HL-60 (cell line): ENCODE measurements around the gene PCYT1B.

ENCODE experiments used
- DNase-seq, 2 experiments: peaks; one replicate each; pipeline ENCODE4 v3.0.0-alpha.2; 2010 to 2020; ENCODE audit warnings: low read depth in 1 of 2, low spot score in 1 of 2
- H3K27ac ChIP-seq: fragments of 250-450 bp; sonication (Bioruptor Pico); replicated peaks from 2 replicates; pipeline ENCODE4 v1.5.1; 2020; ENCODE audit warnings: mild to moderate bottlenecking, moderate library complexity
- H3K27me3 ChIP-seq: fragments of 250-450 bp; sonication (Bioruptor Pico); 2 replicates; pipeline ENCODE4 v1.5.1; 2021; ENCODE audit warnings: mild to moderate bottlenecking, moderate library complexity; ENCODE audit not compliant: insufficient read depth, poor library complexity, severe bottlenecking
- H3K4me3 ChIP-seq: replicated peaks from 2 replicates; pipeline ENCODE4 v1.5.1; 2011; ENCODE audit warnings: mild to moderate bottlenecking, control low read depth, low read length; ENCODE audit not compliant: insufficient read depth
- GABPA ChIP-seq: IDR thresholded peaks from 2 replicates; pipeline ENCODE4 v1.6.1; 2012; ENCODE audit warnings: low read depth
- POLR2AphosphoS5 ChIP-seq: IDR thresholded peaks from 2 replicates; pipeline ENCODE4 v1.6.1; 2012; ENCODE audit warnings: low read depth
- SPI1 ChIP-seq: IDR thresholded peaks from 2 replicates; pipeline ENCODE4 v1.6.1; 2012; ENCODE audit warnings: low read depth, mild to moderate bottlenecking, borderline replicate concordance
- TF ChIP-seq, protein P1 (sequence below): IDR thresholded peaks from 2 replicates; pipeline ENCODE4 v1.6.1; 2012; ENCODE audit warnings: low read depth; ENCODE audit not compliant: insufficient replicate concordance
- TF ChIP-seq, protein P2 (sequence below): IDR thresholded peaks from one replicate; pipeline ENCODE4 v1.5.1; 2011; ENCODE audit warnings: low read length, control low read depth, inconsistent platforms; ENCODE audit not compliant: insufficient read depth

PCYT1B gene

DNA sequence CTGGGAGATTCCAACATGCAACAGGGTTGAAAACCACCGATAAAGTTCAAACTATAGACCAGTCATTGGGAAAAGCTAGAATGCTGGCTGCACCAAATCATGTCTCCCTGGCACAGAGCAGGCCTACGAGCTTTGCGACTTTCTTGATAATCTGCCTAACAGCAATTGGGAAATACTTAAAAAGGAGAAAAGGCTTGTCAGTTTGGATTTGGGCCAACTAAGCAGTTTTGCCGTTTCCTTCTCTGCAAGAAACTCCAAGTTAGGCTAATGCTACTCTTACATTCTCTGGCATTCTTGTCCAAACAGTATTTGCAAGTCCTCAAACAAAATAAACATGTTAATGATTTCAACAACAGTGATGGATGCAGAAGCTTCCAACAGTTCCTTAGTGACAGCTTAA, 94.1 kb downstream of the PCYT1B start:
- TF ChIP-seq, protein P1, sequence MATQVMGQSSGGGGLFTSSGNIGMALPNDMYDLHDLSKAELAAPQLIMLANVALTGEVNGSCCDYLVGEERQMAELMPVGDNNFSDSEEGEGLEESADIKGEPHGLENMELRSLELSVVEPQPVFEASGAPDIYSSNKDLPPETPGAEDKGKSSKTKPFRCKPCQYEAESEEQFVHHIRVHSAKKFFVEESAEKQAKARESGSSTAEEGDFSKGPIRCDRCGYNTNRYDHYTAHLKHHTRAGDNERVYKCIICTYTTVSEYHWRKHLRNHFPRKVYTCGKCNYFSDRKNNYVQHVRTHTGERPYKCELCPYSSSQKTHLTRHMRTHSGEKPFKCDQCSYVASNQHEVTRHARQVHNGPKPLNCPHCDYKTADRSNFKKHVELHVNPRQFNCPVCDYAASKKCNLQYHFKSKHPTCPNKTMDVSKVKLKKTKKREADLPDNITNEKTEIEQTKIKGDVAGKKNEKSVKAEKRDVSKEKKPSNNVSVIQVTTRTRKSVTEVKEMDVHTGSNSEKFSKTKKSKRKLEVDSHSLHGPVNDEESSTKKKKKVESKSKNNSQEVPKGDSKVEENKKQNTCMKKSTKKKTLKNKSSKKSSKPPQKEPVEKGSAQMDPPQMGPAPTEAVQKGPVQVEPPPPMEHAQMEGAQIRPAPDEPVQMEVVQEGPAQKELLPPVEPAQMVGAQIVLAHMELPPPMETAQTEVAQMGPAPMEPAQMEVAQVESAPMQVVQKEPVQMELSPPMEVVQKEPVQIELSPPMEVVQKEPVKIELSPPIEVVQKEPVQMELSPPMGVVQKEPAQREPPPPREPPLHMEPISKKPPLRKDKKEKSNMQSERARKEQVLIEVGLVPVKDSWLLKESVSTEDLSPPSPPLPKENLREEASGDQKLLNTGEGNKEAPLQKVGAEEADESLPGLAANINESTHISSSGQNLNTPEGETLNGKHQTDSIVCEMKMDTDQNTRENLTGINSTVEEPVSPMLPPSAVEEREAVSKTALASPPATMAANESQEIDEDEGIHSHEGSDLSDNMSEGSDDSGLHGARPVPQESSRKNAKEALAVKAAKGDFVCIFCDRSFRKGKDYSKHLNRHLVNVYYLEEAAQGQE = no peak
- TF ChIP-seq, protein P2, sequence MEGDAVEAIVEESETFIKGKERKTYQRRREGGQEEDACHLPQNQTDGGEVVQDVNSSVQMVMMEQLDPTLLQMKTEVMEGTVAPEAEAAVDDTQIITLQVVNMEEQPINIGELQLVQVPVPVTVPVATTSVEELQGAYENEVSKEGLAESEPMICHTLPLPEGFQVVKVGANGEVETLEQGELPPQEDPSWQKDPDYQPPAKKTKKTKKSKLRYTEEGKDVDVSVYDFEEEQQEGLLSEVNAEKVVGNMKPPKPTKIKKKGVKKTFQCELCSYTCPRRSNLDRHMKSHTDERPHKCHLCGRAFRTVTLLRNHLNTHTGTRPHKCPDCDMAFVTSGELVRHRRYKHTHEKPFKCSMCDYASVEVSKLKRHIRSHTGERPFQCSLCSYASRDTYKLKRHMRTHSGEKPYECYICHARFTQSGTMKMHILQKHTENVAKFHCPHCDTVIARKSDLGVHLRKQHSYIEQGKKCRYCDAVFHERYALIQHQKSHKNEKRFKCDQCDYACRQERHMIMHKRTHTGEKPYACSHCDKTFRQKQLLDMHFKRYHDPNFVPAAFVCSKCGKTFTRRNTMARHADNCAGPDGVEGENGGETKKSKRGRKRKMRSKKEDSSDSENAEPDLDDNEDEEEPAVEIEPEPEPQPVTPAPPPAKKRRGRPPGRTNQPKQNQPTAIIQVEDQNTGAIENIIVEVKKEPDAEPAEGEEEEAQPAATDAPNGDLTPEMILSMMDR = no peak
- no peak for TF ChIP-seq SPI1
- TF ChIP-seq GABPA = no peak
- TF ChIP-seq POLR2AphosphoS5 = no peak
- no peak for DNase-seq
- Histone ChIP-seq H3K4me3 (no peak overlapping the region), H3K27ac (no peak overlapping the region), H3K27me3 (no peaks in the 10 kb centered on the region)

DNA sequence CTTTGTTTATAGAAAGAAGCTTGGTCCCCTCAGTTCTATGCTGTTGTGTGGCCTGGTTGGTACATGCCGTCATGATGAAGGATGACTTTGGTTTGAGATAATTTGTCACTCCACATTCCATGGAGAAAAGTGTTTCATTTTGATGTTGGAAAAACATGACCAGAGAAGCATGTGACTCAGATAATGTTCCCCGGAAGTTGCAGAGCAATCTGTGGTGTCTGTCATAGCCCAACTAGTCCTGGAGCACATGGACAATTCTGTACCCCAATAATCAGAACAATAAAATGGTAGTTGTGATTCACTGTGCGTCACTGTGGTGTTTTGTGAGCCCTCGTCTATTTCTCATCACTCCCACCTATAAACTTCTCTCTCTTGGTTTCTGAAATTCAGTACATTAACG, 97.0 kb downstream of the PCYT1B start:
- Histone ChIP-seq H3K4me3 (no peak overlapping the region), H3K27me3 (no peaks in the 10 kb centered on the region), H3K27ac (no peak overlapping the region)
- DNase-seq = no peak
- TF ChIP-seq, protein P2 = no peak

DNA sequence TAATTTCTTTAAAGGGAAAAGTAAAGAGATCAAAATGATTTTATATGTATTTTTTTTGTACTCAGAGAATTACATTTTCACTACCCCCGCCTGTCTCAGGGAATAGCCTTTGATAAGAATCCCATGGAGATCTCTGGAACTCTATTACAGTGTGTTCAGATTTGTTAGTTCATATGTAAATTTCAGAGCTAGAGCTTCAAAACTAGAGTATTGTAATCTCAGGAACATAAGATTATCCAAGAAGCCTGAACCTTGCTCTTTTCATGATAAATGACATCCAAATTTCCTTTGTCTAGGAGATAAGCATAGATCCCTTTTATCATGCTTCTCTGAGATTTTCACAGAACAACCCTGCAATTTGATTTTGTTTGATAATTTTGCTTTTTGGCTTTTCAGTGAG, 99.2 kb downstream of the PCYT1B start:
- no peak for DNase-seq
- Histone ChIP-seq H3K4me3 (no peak overlapping the region), H3K27me3 (no peaks in the 10 kb centered on the region), H3K27ac (no peak overlapping the region)
- TF ChIP-seq POLR2AphosphoS5 = no peak
- TF ChIP-seq, protein P1 = no peak
- TF ChIP-seq, protein P2 = no peak
- TF ChIP-seq GABPA = no peak
- no peak for TF ChIP-seq SPI1

DNA sequence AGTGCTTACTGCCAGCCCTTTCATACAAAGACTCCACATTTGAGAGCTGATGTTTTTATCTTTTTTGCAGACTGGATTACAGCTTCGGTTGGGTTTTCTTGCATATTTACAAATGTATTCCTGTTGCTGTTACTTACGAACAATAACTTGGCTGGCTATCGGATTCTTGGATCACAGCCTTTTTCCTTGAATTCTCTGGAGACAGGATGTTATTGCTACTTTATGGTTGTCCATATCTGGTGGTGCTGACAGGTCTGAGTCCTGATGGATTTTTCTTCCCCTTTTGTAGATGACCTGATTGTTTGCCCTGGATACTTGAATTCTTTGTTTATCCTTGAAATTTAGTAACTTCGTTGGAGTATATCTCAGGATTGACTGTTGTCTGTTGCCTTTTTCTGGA, 104.4 kb downstream of the PCYT1B start:
- DNase-seq = no peak
- Histone ChIP-seq H3K27me3 (no peaks in the 10 kb centered on the region), H3K27ac (no peak overlapping the region), H3K4me3 (no peak overlapping the region)
- TF ChIP-seq, protein P2 = no peak
- TF ChIP-seq SPI1 (no peak), GABPA (no peak), POLR2AphosphoS5 (no peak)
- TF ChIP-seq, protein P1 = no peak
